ENCODE data around the gene PRKCB.

Gene PRKCB

GRCh38 chr16:23807028-23807427, 28.8 kb upstream of the PRKCB start:
- TF ChIP-seq ZNF596 (tag by site-specific recombination; IDR thresholded peaks at IDR 0.05) (no peak), ZBTB21 (tag by site-specific recombination; IDR thresholded peaks at IDR 0.05) (no peak), REPIN1 (tag by site-specific recombination; IDR thresholded peaks at IDR 0.05; ENCODE audit: low read depth) (no peak), ZNF174 (tag by site-specific recombination; IDR thresholded peaks at IDR 0.05) (no peak), ZNF138 (tag by site-specific recombination; IDR thresholded peaks at IDR 0.05; ENCODE audit: borderline replicate concordance) (no peak), ZNF776 (tag by site-specific recombination; IDR thresholded peaks at IDR 0.05; ENCODE audit: borderline replicate concordance) (no peak), ZNF585B (tag by site-specific recombination; IDR thresholded peaks at IDR 0.05) (no peak), ZNF426 (tag by site-specific recombination; IDR thresholded peaks at IDR 0.05) (no peak), ZNF221 (tag by site-specific recombination; IDR thresholded peaks at IDR 0.05; ENCODE audit: borderline replicate concordance) (no peak), ZNF354C (tag by site-specific recombination; IDR thresholded peaks at IDR 0.05; ENCODE audit: borderline replicate concordance, low read depth) (no peak), ZNF837 (tag by site-specific recombination; IDR thresholded peaks at IDR 0.05) (no peak), ZNF785 (tag by site-specific recombination; IDR thresholded peaks at IDR 0.05) (no peak), ZBTB10 (tag by site-specific recombination; IDR thresholded peaks at IDR 0.05) (no peak), ZNF488 (tag by site-specific recombination; IDR thresholded peaks at IDR 0.05) (no peak), ZNF133 (tag by site-specific recombination; IDR thresholded peaks at IDR 0.05) (no peak), ZBTB8A (tag by site-specific recombination; IDR thresholded peaks at IDR 0.05) (no peak), ZNF76 (tag by site-specific recombination; IDR thresholded peaks at IDR 0.05; ENCODE audit: borderline replicate concordance, low read depth) (no peak), ZNF423 (tag by site-specific recombination; IDR thresholded peaks at IDR 0.05) (no peak), ZNF670 (tag by site-specific recombination; IDR thresholded peaks at IDR 0.05; ENCODE audit: low read depth) (no peak), SP7 (tag by site-specific recombination; IDR thresholded peaks at IDR 0.05) (no peak)
- H3K4me1 ChIP-seq (ENCODE audit: control insufficient read depth, insufficient read depth, low read length): no peaks in the 10 kb centered on the region
- no peaks in the 10 kb centered on the region for H3K9me3 ChIP-seq (ENCODE audit: control insufficient read depth, insufficient read depth, low read depth, low read length)
- ChIA-PET POLR2A (interaction anchor here (0.9 kb wide), 1 partner anchor 17 kb away, joined by 3 read pairs; no protein-coding TSS in a partner anchor), CTCF (interaction anchor here (0.6 to 2.3 kb wide), 4 partner anchors 148 to 698 kb away, joined by 3 to 9 read pairs (median 4); no protein-coding TSS in a partner anchor)
- no peaks in the 10 kb centered on the region for H3K36me3 ChIP-seq (ENCODE audit: control insufficient read depth in 2 of 2, insufficient read depth in 1 of 2, low read length in 2 of 2)
- no peak overlapping the region for H3K4me3 ChIP-seq (ENCODE audit: low read depth, low read length)
- no peak overlapping the region for H3K27ac ChIP-seq (ENCODE audit: extremely low read depth, low read depth, low read length)

GRCh38 chr16:23821467-23821866, 14.3 kb upstream of the PRKCB start:
- CTCF ChIA-PET: interaction anchor here (1.2 kb wide), 1 partner anchor 18 kb away, joined by 3 read pairs; no protein-coding TSS in a partner anchor
- no peaks in the 10 kb centered on the region for H3K9me3 ChIP-seq (ENCODE audit: control insufficient read depth, insufficient read depth, low read depth, low read length)
- H3K27ac ChIP-seq (ENCODE audit: extremely low read depth, low read depth, low read length): no peak overlapping the region
- no peaks in the 10 kb centered on the region for H3K4me1 ChIP-seq (ENCODE audit: control insufficient read depth, insufficient read depth, low read length)
- no peaks in the 10 kb centered on the region for H3K36me3 ChIP-seq (ENCODE audit: control insufficient read depth in 2 of 2, insufficient read depth in 1 of 2, low read length in 2 of 2)
- H3K4me3 ChIP-seq (ENCODE audit: low read depth, low read length): no peak overlapping the region
- POLR2A ChIA-PET: no interaction called here
- no peak for TF ChIP-seq PBX3 (CRISPR knock-in tag; IDR thresholded peaks at IDR 0.05)
- TF ChIP-seq ZNF175 (tag by site-specific recombination; IDR thresholded peaks at IDR 0.05): no peak
- TF ChIP-seq ZNF157 (tag by site-specific recombination; IDR thresholded peaks at IDR 0.05): no peak
- no peak for TF ChIP-seq KLF9 (tag by site-specific recombination; IDR thresholded peaks at IDR 0.05; ENCODE audit: low read depth)
- no peak for TF ChIP-seq ZSCAN30 (tag by site-specific recombination; IDR thresholded peaks at IDR 0.05)
- TF ChIP-seq ZNF433 (tag by site-specific recombination; IDR thresholded peaks at IDR 0.05; ENCODE audit: low read depth): no peak
- no peak for TF ChIP-seq ZNF274 (IDR thresholded peaks at IDR 0.05; ENCODE audit: low read length)
- no peak for TF ChIP-seq ZNF274 (tag by site-specific recombination; IDR thresholded peaks at IDR 0.05; ENCODE audit: borderline replicate concordance)
- TF ChIP-seq PRDM10 (tag by site-specific recombination; IDR thresholded peaks at IDR 0.05): no peak
- TF ChIP-seq ZNF10 (tag by site-specific recombination; IDR thresholded peaks at IDR 0.05): no peak

Measured in HEK293 (cell line).